Breast epithelium (tissue), 3 donors: Measurements from ENCODE around the gene CDC20.

ENCODE experiments used
- CTCF ChIP-seq, 3 donors: fragments of 450-650 bp; IDR thresholded peaks; one replicate each; pipeline ENCODE4 v1.5.1; 2016 to 2017; ENCODE audit warnings: antibody characterized with exemption in 3 of 3, mild to moderate bottlenecking in 3 of 3, moderate library complexity in 3 of 3
- POLR2A ChIP-seq: fragments of 450-650 bp; IDR thresholded peaks from one replicate; pipeline ENCODE4 v1.6.1; 2016; ENCODE audit warnings: antibody characterized with exemption, mild to moderate bottlenecking, moderate library complexity

- no peak for TF ChIP-seq CTCF (IDR thresholded peaks at IDR 0.05)
- TF ChIP-seq POLR2A, result no peak
Measured at GRCh38 chr1:43352881-43353280, 5.9 kb upstream of the CDC20 start.
